ENCODE results near the gene BAHCC1.
"Not testable (repeated sequence)": the region's sequence is repeated elsewhere in the genome, so short reads cannot be mapped to it uniquely, and the experiment has no call there.

Gene BAHCC1

GRCh38 chr17:81349397-81350319, 45.6 kb upstream of the BAHCC1 start:
- TF ChIP-seq CTCF (IDR thresholded peaks at IDR 0.05; ENCODE audit: borderline replicate concordance, insufficient read depth, low read depth, low read length), result no peak
- no peak overlapping the region for H3K4me3 ChIP-seq (ENCODE audit: low read depth, low read length)

GRCh38 chr17:81350320-81350890, 44.9 kb upstream of the BAHCC1 start:
- no peak for TF ChIP-seq CTCF (IDR thresholded peaks at IDR 0.05; ENCODE audit: borderline replicate concordance, insufficient read depth, low read depth, low read length)

GRCh38 chr17:81351329-81352052, 43.8 kb upstream of the BAHCC1 start:
- not testable (repeated sequence) for H3K4me3 ChIP-seq (ENCODE audit: low read depth, low read length)

More at GRCh38 chr17:81350320-81350890, 44.9 kb upstream of the BAHCC1 start:
- no peak overlapping the region for H3K4me3 ChIP-seq (ENCODE audit: low read depth, low read length)

GRCh38 chr17:81352056-81352455, 43.2 kb upstream of the BAHCC1 start:
- not testable (repeated sequence) for H3K4me3 ChIP-seq (ENCODE audit: low read depth, low read length)

GRCh38 chr17:81354252-81354953, 40.9 kb upstream of the BAHCC1 start:
- no peak for TF ChIP-seq CTCF (IDR thresholded peaks at IDR 0.05; ENCODE audit: borderline replicate concordance, insufficient read depth, low read depth, low read length)
- no peak overlapping the region for H3K4me3 ChIP-seq (ENCODE audit: low read depth, low read length)

DNA sequence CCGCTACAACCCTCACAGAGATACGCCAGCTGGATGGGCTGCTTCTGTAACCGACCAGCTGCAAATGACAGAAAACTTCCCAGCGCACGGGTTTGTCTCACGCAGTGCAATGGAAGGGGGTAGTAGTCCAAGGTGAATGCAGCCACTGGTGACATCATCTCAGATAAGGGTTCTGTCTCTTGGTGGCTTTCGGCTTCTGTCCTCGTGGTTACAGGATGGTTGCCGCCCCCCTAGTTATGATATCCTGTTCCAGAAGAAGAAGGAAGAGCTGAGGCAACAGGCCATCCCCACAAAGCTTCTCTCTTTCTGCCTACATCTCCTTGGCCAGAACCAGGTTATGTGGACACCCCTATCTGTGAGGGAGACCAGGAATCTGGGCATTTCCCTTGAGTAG, 40.3 kb upstream of the BAHCC1 start:
- no peak for TF ChIP-seq CTCF (IDR thresholded peaks at IDR 0.05; ENCODE audit: borderline replicate concordance, insufficient read depth, low read depth, low read length)
- no peak overlapping the region for H3K4me3 ChIP-seq (ENCODE audit: low read depth, low read length)

DNA sequence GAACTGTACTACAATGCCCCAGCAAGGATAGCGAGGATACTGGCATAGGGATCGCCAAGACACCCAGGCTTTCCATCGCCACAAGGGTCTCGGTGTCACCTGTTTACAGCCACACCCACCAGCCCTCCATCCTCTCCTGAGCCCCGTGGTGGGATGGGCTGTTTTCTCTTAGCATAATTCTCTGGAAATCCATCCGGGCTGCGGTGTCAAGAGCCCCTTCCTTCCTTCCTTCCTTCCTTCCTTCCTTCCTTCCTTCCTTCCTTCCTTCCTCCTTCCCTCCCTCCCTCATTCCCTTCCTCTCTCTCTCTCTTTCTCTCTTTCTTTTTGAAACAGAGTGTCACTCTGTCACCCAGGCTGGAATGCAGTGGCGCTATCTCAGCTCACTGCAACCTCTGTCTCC, 36.0 kb upstream of the BAHCC1 start:
- no peak overlapping the region for H3K4me3 ChIP-seq (ENCODE audit: low read depth, low read length)
- no peak for TF ChIP-seq CTCF (IDR thresholded peaks at IDR 0.05; ENCODE audit: borderline replicate concordance, insufficient read depth, low read depth, low read length)

GRCh38 chr17:81362001-81362400, 33.3 kb upstream of the BAHCC1 start:
- H3K4me3 ChIP-seq (ENCODE audit: low read depth, low read length), result not testable (repeated sequence)
